SU-DHL-6 (cell line): ENCODE data around the gene PIK3C2G.

ENCODE experiments used
- H2AFZ ChIP-seq: fragments of 200-600 bp; sonication (generic); 2 replicates; pipeline ENCODE4 v1.6.1; 2014; ENCODE audit warnings: low read depth, mild to moderate bottlenecking, moderate library complexity, mixed read lengths, antibody characterized with exemption, low read length; ENCODE audit not compliant: severe bottlenecking
- H3F3A ChIP-seq: fragments of 200-600 bp; shearing (Covaris generic); 2 replicates; pipeline ENCODE4 v1.6.0; 2016; ENCODE audit warnings: antibody characterized with exemption, mild to moderate bottlenecking; ENCODE audit not compliant: insufficient read depth
- H3K27ac ChIP-seq: fragments of 200-600 bp; sonication (generic); 2 replicates; pipeline ENCODE4 v1.5.1; 2016; ENCODE audit warnings: low read depth, mild to moderate bottlenecking, low read length, moderate library complexity, mixed read lengths
- H3K27me3 ChIP-seq: fragments of 200-600 bp; sonication (generic), shearing (Covaris generic); 2 replicates; pipeline ENCODE4 v1.6.0; 2014; ENCODE audit warnings: mild to moderate bottlenecking, low read length
- H3K36me3 ChIP-seq: fragments of 200-600 bp; sonication (generic); 2 replicates; pipeline ENCODE4 v1.6.1; 2014; ENCODE audit warnings: mild to moderate bottlenecking, low read length, mixed read lengths
- H3K4me2 ChIP-seq: fragments of 300-600, 200-600 bp; shearing (Covaris generic), sonication (generic); 2 replicates; pipeline ENCODE4 v1.6.0; 2014; ENCODE audit warnings: low read length, low read depth, mild to moderate bottlenecking; ENCODE audit not compliant: poor library complexity, severe bottlenecking
- H3K4me3 ChIP-seq: fragments of 200-600 bp; sonication (generic); 2 replicates; pipeline ENCODE4 v1.5.1; 2014; ENCODE audit warnings: antibody characterized with exemption, low read length, mild to moderate bottlenecking, mixed read lengths; ENCODE audit not compliant: insufficient read depth, poor library complexity, severe bottlenecking
- H3K79me2 ChIP-seq: fragments of 200-600 bp; sonication (generic); 2 replicates; pipeline ENCODE4 v1.6.1; 2014; ENCODE audit warnings: mild to moderate bottlenecking, low read length, moderate library complexity; ENCODE audit not compliant: insufficient read depth
- H3K9ac ChIP-seq: fragments of 200-600 bp; sonication (generic); 2 replicates; pipeline ENCODE4 v1.7.0; 2014; ENCODE audit warnings: mild to moderate bottlenecking, low read length
- H3K9me2 ChIP-seq: fragments of 200-600 bp; sonication (generic); replicated peaks from 2 replicates; pipeline ENCODE4 v1.6.1; 2014; ENCODE audit warnings: low read length; ENCODE audit not compliant: insufficient read depth
- H3K9me3 ChIP-seq: fragments of 200-600 bp; sonication (generic); 2 replicates; pipeline ENCODE4 v1.6.1; 2014; ENCODE audit warnings: low read length, mixed read lengths; ENCODE audit not compliant: insufficient read depth
- H4K20me1 ChIP-seq: fragments of 200-600 bp; sonication (generic); 2 replicates; pipeline ENCODE4 v1.6.1; 2014; ENCODE audit warnings: low read depth, mild to moderate bottlenecking, antibody characterized with exemption, low read length, moderate library complexity, mixed read lengths
- EZH2phosphoT487 ChIP-seq: fragments of 200-600 bp; sonication (generic), shearing (Covaris generic); conservative IDR thresholded peaks from 2 replicates; pipeline ENCODE4 v1.6.1; 2018; ENCODE audit warnings: mild to moderate bottlenecking, antibody characterized with exemption, low read length, moderate library complexity, mixed read lengths
- TF ChIP-seq, protein P1 (sequence below): fragments of 200-600 bp; sonication (generic); IDR thresholded peaks from one replicate; pipeline ENCODE4 v1.5.1; 2017; ENCODE audit warnings: antibody characterized with exemption, mild to moderate bottlenecking, low read length, moderate library complexity; ENCODE audit not compliant: insufficient read depth, poor library complexity, severe bottlenecking

Gene PIK3C2G

DNA sequence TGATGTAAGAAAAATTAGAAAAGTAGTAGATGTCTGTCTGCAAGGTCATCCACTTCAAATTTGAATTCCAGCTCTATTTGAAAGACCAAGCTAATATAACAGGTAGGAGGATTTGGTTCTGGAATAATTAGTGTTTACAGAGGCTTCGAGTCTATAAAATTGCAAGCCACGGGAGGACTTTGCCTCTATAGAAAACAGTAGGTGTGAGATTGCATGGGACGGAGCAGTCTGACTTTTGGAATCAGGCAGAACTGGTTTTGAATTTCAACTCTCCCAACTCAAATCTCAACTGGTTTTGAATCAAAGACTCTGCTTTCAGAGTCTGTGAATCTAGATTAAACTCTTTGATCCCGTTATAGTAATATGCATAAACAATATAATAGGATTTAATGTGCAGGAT is 82.4 kb downstream of the PIK3C2G start:
- no peak overlapping the region for H3K27ac ChIP-seq

DNA sequence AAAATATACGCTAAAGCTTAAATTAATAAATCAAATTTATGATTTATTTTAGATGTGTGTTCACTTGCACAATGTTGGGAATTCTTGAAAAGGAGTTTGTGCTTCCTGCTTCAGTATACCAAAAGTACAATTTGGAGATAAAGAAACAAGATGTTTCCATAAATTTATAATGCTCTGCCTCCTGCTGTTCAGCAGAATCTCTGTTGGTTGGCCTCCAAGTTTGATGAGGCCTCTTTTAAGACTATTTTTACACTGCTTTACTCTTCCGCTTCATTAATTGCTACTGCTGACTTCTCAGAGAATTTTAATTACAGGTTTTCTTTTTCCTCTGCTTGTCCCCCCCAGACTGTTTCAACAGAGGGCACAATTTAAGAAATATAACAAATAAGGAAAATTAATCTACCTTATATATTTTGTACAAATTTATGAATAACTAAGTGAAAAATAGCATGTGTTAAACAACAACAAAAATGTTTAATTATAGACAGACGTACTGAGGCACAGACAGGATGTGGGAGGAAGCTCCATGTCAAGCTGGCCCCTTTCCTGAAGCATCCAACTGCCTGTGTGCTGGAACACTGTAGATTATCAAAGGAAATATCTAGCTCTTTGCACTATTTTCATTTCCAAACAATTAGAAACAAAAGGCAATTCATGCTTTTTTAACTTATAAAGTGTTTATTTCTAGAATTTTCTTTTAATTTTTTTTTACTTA is 83.9 kb downstream of the PIK3C2G start:
- Histone ChIP-seq H3K79me2 (no peaks in the 10 kb centered on the region), H4K20me1 (no peaks in the 10 kb centered on the region), H3K27ac (no peak overlapping the region), H3K9ac (no peak overlapping the region), H3K9me2 (no peaks in the 10 kb centered on the region), H3F3A (no peaks in the 10 kb centered on the region), H3K36me3 (no peaks in the 10 kb centered on the region), H2AFZ (no peak overlapping the region), H3K4me2 (no peak overlapping the region), H3K27me3 (no peaks in the 10 kb centered on the region), H3K4me3 (no peak overlapping the region), H3K9me3 (no peaks in the 10 kb centered on the region)
- no peak for TF ChIP-seq EZH2phosphoT487
- TF ChIP-seq, protein P1, sequence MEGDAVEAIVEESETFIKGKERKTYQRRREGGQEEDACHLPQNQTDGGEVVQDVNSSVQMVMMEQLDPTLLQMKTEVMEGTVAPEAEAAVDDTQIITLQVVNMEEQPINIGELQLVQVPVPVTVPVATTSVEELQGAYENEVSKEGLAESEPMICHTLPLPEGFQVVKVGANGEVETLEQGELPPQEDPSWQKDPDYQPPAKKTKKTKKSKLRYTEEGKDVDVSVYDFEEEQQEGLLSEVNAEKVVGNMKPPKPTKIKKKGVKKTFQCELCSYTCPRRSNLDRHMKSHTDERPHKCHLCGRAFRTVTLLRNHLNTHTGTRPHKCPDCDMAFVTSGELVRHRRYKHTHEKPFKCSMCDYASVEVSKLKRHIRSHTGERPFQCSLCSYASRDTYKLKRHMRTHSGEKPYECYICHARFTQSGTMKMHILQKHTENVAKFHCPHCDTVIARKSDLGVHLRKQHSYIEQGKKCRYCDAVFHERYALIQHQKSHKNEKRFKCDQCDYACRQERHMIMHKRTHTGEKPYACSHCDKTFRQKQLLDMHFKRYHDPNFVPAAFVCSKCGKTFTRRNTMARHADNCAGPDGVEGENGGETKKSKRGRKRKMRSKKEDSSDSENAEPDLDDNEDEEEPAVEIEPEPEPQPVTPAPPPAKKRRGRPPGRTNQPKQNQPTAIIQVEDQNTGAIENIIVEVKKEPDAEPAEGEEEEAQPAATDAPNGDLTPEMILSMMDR = no peak

More for the DNA sequence above, 82.4 kb downstream of the PIK3C2G start:
- Histone ChIP-seq H3K27me3 (no peaks in the 10 kb centered on the region), H3K9me3 (no peaks in the 10 kb centered on the region), H4K20me1 (no peaks in the 10 kb centered on the region), H2AFZ (no peak overlapping the region), H3K9ac (no peak overlapping the region), H3K36me3 (no peaks in the 10 kb centered on the region), H3K79me2 (no peaks in the 10 kb centered on the region), H3K4me3 (no peak overlapping the region), H3F3A (no peaks in the 10 kb centered on the region), H3K4me2 (no peak overlapping the region), H3K9me2 (no peaks in the 10 kb centered on the region)
- TF ChIP-seq EZH2phosphoT487 = no peak
- TF ChIP-seq, protein P1 = no peak

DNA sequence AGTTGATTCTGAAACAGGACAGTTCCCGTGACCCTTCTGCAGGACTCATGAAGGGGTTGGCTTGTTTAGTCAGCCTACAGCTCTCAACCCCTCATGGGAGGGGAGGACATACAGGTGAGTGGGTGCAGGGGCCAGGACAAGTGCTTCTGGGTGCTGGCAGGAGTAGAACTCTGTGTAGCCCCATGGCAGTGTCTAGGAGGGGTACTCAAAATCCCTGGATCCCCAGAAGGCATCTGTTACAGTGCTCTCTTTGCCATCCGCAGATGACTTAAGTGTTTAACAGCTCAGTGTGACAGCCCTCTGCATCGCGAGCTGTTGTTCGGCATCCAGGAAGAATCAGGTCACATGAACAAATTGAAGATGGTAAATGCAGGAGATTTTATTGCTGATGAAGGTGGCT is 91.0 kb downstream of the PIK3C2G start:
- H3F3A ChIP-seq = no peaks in the 10 kb centered on the region
- H3K9me3 ChIP-seq = no peaks in the 10 kb centered on the region
- no peak overlapping the region for H3K4me3 ChIP-seq
- H2AFZ ChIP-seq = no peak overlapping the region
- H3K9me2 ChIP-seq = no peaks in the 10 kb centered on the region
- H3K36me3 ChIP-seq = no peaks in the 10 kb centered on the region
- H3K27me3 ChIP-seq = no peaks in the 10 kb centered on the region
- TF ChIP-seq, protein P1 = no peak
- TF ChIP-seq EZH2phosphoT487 = no peak
- no peaks in the 10 kb centered on the region for H4K20me1 ChIP-seq
- H3K4me2 ChIP-seq = no peak overlapping the region
- no peak overlapping the region for H3K27ac ChIP-seq
- no peaks in the 10 kb centered on the region for H3K79me2 ChIP-seq
- no peak overlapping the region for H3K9ac ChIP-seq
